T follicular helper cell (primary cell): ENCODE results near the gene ANGPTL5.
"Not testable (repeated sequence)": the region's sequence is repeated elsewhere in the genome, so short reads cannot be mapped to it uniquely, and the experiment has no call there.

Experiments
- DNase-seq: peaks from one replicate; pipeline ENCODE4 v3.0.0-alpha.2; 2020; ENCODE audit warnings: low read depth

The ANGPTL5 gene

DNA sequence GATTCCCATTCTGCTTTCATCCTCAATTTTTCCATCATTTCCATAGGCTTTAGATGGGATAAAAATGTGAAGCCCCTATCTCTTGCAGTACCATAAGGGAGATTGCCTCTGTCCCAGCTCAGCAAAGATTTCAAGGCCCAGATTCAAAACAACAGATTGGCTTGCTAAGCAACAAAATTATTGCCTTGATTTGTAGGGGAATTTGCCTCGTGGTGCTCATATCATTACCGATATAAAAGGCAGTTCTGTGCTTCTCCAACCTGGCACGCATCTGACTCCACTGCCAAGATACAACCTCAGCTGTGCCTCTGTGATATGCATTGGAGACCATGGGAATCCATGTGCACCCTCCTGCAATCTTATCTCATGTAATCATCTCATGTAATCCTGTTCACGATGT is 26.6 kb downstream of the ANGPTL5 start:
- no peak for DNase-seq

- no peak for DNase-seq
Measured at GRCh38 chr11:101885631-101886030, 30.7 kb downstream of the ANGPTL5 start.

DNA sequence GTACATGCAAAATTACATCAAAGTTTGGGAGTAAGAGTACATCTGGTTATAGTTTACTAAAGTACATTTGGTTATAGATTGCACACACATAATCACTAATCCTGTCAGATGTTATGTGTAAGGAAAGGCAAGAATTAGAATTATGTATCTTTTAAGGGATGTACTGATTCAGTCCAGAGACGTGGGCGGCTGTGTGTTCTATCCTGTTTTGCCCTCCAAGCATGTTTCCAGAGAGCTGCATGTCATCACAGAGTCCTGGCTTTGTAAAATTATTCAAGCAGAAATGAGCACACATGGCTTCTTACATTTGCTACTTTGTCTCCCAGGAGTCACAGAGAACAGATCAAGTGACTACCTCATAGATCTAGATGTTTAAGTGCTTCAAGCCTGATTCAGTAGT is 34.7 kb downstream of the ANGPTL5 start:
- no peak for DNase-seq

- DNase-seq: no peak
Measured at GRCh38 chr11:101880222-101880621, 36.1 kb downstream of the ANGPTL5 start.

GRCh38 chr11:101872171-101872882 is 44.0 kb downstream of the ANGPTL5 start:
- DNase-seq: no peak

GRCh38 chr11:101870510-101870909 is 45.8 kb downstream of the ANGPTL5 start:
- no peak for DNase-seq

GRCh38 chr11:101867951-101868350 is 48.4 kb downstream of the ANGPTL5 start:
- DNase-seq: no peak

GRCh38 chr11:101866619-101867491 is 49.5 kb downstream of the ANGPTL5 start:
- no peak for DNase-seq

GRCh38 chr11:101864098-101864497 is 52.2 kb downstream of the ANGPTL5 start:
- DNase-seq: no peak

DNA sequence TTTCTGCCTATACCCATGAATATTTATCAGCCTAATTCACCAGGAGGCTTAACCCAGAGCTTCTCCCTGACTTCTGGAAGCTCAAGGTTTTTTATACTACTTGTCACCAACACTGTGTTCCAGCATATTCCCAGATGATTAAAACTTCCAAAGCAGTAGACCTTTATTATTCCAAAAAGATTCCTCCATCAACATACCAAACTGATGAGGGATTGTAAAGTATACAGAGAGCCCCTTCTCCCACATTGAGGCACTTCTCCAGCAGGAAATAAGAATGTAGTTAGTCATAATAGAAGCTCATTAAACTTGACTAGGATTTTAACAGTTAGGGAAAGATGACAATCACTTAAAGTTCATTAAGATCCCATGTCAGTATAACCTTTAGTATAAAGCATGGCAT is 53.0 kb downstream of the ANGPTL5 start:
- no peak for DNase-seq

GRCh38 chr11:101862391-101863233 is 53.7 kb downstream of the ANGPTL5 start:
- no peak for DNase-seq

DNA sequence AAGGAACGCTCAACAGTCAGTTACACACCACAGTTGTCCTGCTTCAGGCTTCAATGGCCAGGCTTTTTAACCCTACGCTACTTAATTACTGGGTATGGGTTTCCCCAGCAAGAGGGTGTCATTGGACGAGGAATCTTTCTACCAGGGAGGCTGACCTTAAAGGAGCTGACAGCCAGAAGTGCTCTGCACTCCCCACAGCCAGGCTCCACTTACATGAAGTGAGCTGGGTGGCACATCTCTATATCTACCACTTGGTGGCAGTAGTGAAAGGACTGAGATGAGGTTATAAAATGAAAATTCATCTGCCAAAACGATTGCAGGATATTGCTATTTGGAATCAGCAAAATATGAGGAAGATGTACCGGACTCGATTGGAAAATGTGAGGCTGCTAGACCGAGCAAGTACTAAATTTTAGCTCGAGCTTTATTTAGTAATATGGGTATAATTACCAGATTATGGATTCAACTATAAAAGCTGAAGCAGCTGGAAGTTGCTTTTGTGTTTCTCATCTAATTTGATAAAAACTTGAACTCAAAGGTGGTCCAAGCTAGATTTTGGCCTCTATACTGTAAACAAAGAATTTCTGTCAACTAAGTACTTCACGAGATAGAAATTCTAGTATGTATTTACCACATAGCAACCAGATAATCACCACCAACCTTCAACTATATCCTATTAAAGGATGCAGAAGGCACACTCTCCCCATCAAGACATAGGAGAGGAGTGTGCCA is 55.5 kb downstream of the ANGPTL5 start:
- no peak for DNase-seq

DNA sequence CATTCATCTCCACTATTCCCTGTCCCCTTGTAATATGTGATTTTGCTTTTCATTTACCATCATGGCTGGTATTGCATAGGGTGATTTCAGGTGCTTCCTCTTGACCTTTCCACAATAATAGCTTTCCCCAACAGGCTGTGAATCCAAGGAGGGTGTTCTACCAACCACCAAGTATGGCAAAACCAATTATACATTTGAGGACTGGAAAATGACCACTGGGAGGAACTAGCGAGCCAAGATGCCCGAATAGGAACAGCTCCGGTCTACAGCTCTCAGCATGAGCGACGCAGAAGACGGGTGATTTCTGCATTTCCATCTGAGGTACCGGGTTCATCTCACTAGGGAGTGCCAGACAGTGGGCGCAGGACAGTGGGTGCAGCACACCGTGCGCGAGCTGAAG is 64.1 kb downstream of the ANGPTL5 start:
- not testable (repeated sequence) for DNase-seq

DNA sequence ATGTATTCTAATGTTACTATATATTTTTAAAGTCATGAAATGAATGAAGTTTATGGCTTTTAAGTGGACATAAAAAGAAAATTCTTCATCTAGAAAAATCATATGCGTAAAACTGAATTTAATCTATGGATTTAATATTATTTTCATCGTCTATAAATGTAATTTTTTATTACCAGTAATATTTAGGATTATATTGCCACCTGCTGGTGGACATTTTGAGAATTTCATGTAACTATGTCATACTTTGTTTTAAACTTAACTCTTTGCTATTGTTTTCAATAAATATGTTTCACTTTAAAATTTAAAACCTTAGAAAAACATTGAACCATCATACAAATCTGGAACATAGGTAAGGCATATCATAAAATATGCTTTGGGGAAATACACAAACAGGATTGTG is 68.1 kb downstream of the ANGPTL5 start:
- DNase-seq: no peak

GRCh38 chr11:101844608-101845007 is 71.7 kb downstream of the ANGPTL5 start:
- no peak for DNase-seq

- no peak for DNase-seq
Measured at GRCh38 chr11:101840704-101841103, 75.6 kb downstream of the ANGPTL5 start.
